Ramos (cell line): ENCODE results near the gene F12.
"Not testable (repeated sequence)": the region's sequence is repeated elsewhere in the genome, so short reads cannot be mapped to it uniquely, and the experiment has no call there.

ENCODE experiments used
- in situ Hi-C: fragments of 300-500 bp; cut with MboI; formaldehyde crosslinking; loops from one replicate; pipeline ENCODE4 v1.14.3; 2022; ENCODE audit warnings: low sequenced_read_pairs; ENCODE audit not compliant: unreplicated experiment

The F12 gene

DNA sequence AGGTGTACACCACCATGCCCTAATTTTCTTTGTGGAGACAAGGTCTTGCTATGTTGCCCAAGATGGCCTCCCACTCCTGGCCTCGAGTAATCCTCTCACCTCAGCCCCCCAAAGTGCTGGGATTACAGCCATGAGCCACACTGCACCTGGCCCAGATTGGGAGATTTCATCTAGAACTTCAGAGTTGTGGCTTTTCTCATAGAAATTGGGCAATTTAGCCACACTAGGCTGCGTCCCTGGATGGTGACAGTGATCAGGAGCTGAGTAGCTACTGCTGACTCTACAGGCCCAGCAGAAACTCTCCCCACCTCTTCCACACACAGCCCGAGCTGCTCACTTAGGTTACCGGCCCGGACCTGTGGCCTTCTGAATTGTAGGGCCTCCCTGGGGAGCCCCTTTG lies 16.6 kb downstream of the F12 start:
- in situ Hi-C loops, result loop anchor here (10.0 kb wide), 1 partner anchor 52 kb away; the partner anchor contains the start of gene PRR7

DNA sequence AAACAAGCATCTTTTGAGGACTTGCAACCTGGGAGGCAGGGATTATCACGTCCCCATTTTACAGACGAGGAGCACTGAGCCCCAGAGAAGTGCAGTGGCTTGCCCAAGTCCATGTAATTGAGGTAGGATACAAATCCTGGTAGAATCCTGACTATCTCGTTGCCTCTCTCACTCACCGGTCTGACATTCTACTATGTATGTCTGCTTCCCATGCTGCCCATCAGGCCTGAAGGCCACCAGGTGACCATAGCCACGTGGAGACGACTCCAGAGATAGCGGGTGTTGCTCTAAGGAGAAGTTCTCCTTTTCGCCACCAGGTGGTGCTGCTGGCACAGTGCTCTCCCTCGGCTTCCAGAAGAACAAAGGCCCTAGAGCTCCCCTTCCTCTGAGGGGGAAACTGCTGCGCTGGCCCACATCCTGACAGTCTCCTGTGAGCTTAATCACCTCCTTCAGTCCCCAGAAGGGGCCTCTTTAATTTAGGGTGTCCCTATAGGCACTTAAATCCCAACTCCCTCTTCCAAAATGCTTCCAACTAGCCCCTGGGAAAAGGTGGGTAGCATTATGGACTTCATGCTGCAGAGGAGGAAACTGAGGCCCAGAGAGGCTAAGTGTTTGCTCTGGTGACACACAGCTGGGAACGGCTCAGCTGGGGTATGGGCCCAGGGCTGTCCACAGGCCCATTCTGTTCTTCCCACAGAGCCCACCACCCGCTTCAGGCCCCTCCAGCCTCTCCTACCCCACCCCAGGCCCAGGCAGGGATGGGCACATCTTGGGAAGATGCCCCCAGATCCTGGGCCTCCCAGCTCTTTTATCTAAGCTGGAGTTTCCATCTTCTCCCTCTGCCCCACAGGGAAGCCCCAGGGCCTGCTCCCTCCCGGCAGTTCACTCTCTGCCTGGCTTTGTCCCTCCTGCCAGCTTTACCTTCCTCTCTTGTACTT lies 18.7 kb downstream of the F12 start:
- in situ Hi-C loops, result loop anchor here (10.0 kb wide), 1 partner anchor 54 kb away; the partner anchor contains the start of gene PRR7

DNA sequence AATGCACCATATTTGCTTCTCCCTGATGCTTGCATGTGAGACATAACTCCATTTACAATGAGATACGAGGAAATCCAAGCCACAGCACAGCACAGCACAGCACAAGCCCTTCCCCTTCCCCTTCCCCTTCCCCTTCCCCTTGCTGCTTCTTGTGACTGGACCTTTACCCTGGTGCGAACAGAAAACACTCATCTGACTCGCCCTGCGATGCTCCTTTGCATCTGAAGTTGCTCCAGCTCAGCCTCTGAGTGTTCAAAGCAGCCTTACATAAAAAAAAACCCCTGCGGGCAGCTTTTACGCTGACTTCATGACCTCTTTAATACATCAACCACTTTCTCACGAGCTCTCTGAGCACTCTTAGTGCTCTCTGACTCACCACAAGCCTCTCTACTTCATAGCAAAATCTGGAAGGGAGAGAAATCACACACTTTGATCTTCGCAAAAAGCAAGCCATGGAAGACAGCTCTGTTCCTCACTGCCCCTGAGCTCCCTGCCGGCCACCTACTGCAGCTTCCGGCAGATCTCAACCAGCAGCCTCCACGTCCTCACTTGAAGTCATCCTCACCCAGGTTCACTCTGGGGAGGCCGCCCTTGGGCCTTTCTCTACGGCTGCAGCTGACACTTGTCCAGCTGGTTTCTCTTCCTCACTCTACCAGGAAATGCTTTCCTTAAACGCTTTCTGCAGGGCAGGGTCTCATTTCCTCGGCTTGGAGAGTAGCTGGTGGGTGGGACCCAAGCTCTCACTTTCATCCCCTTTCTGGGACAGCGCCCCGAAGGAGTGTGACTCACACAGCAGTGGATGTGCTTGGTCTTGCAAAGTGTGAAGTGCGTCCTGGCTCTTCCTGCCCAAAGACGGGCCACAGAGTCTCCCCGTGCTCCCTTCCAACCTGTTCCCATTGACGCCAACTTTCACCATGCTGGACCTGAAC lies 19.9 kb downstream of the F12 start:
- in situ Hi-C loops, result loop anchor here (10.0 kb wide), 1 partner anchor 55 kb away; the partner anchor contains the start of gene PRR7

DNA sequence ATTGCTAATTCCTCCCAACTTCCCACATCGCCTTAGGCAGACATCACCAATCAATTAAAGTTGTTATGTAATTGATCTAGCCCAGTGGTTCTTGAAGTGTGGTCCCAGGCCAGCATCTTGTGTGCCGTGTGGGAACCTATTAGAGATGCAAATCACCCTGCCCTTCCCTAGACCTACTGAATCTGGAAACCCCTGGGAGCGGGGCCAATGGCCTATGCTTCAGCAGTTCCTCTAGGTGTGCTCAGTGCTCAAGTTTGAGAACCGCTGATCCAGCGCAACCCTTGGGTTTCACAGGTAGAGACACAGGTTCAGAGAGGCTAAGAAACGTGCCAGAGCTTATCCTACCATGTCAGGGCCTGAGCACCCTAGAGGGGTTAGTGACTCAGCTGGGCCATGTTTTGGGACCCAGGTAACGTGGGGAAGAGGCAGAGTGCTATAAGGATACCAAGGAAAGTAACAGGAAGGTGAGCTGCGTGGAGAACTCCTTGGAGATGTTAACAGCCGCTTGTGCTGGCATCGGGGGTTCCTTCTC lies 20.8 kb downstream of the F12 start:
- in situ Hi-C loops, result no loop called here

DNA sequence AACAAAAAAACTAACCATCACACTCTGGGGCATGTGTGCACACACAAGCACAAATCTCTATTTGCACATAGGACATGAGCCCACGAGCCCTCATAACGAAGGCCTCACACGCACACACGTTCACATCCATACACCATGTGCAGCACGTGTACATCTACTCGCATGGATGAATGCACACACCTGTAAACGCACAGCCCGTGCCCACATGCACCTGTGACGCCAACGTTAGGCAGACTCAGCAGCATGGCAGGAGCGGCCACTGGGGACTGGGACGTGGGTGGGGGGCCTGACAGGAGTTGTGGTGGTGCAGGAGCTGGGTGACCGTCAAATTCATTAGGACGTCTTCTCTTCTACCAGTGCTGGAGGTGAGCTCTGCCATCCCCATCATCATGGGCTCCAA lies 22.0 kb downstream of the F12 start:
- in situ Hi-C loops, result no loop called here

GRCh38 chr5:177386542-177386941 lies 22.8 kb downstream of the F12 start:
- in situ Hi-C loops, result no loop called here

DNA sequence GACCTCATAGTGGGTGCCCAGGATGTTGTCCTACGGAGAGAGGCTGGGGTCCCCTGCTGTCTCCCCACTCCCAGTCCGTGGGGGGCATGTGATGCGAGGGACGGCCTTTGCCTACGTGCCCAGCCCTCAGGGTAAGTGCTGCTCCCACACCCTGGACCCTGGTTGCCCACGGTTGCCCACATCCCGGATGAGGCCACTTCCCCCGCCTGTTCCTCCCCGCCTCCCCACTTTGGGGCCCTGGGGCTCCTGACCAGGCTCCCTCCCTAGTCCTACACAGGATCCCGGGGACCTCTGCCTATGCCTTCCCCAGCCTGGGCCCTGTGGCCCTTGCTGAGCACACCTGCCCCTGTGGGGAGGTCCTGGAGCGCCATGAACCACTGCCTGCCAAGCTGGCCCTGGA lies 23.6 kb downstream of the F12 start:
- in situ Hi-C loops, result no loop called here

DNA sequence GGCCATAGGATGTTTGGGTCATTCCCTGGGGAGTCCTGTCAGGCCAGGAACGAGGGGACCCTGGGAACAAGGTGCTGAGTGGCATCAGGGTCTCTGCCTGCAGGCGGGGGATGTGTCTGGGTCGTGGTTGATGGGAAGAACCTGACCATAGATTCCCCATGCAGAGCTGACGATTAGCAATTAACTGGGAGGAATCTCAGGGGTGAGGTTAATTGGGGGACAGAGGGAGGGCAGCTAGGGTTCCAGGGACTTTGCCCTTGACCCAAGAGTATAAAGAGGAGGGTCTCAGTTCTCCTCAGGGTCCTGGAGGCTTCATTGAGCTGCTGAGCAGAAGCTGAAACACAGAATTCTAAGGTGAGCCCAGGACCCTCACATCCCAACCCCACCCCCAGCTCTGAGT lies 25.2 kb downstream of the F12 start, which contains the start of gene SLC34A1:
SLC34A1 (plus strand) TSS at position 301 of the 400 bp plus-strand sequence. CDS start 1,308 bp downstream, outside the sequence.
- in situ Hi-C loops, result no loop called here

DNA sequence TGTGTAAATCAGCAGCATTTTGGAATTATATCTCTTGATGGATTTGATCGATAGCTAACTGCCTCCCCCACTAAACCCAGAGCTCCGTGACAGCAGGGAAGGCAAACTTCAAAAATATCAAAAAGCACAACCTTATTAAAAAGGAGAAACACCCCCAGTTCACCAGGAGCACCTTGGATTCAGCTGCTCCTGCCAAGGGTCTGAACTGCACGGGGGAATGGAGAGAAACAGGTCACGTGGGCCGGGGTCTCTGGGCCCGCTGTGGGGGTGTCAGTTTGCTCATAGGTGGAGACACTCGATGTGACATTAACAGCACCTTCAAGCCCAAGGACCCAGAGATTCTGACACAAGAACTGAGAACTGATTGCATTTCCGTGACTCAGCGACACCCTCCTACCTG lies 26.2 kb downstream of the F12 start:
- in situ Hi-C loops, result no loop called here

DNA sequence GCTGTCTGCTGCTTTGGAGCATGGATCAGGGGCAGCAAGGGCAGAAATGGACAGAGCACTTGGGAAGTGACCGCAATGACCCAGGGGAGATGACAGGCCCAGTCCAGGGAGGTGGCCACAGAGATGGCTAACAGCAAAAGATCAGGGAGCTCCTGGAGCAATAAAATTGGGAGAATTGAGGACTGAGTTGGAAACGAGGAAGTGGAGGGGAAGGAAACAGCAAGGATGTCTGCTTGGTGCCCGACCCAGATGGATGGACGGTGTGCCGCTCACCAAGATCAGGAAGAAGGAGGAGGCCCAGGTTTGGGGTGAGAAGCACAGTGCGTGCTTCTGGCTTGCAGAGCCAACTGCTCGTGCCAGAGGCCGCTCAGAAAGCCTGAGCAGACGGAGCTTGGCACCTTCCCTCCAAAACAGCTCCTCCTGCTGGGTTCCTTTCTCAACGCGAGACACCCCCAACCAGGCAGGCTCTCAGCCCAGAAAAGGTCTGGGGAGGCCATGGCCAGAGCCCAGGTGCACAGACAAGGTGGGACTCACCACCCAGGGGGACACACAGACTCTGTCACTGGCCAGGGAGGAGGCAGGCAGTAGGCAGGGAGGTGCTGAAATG lies 26.8 kb downstream of the F12 start:
- in situ Hi-C loops, result no loop called here

- in situ Hi-C loops, result no loop called here
Observed at GRCh38 chr5:177380805-177381126, 28.6 kb downstream of the F12 start.

- in situ Hi-C loops, result no loop called here
Observed at GRCh38 chr5:177378884-177379883, 30.2 kb downstream of the F12 start.

- in situ Hi-C loops, result no loop called here
Observed at GRCh38 chr5:177377851-177378776, 31.2 kb downstream of the F12 start.

DNA sequence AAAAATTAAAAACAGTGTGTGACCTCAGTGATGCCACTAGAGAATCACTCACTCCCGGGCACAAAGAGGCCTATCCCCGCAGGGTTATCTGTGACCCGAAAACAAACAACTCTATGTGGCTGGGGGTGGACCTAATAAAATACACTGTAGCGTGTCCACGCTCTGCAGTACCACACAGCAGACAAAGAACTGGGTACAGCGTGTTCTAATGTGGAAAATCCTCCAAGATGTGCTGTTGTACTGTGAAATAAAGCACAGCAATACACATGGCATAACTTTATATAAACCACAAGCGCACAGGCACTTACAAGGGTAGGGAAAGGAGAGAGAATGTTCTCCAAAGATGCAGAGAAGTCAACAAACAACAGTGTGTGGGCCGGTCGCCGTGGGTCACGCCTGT lies 33.3 kb downstream of the F12 start:
- in situ Hi-C loops, result no loop called here

- in situ Hi-C loops, result not testable (repeated sequence)
Observed at GRCh38 chr5:177375516-177375915, 33.8 kb downstream of the F12 start.

DNA sequence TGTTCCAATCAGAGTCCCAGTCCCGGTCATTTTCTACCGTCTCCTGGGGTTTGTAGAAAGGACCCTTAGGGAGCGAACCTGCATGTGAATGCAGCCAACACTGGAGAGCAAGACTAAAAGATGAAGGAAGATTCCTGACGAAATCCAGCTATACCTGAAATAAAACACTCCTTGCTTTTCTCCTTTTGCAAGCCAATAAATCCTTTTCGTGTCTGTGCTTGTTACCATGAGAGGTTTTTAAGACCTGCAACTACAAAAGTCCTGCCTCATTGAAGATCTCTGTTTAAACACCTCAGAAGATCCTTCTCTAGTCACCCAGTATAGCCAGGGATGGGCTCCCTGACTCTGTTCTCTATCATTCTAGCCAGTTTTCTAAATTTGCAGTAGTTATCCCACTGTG lies 35.2 kb downstream of the F12 start:
- in situ Hi-C loops, result no loop called here

GRCh38 chr5:177373806-177374205 lies 35.6 kb downstream of the F12 start:
- in situ Hi-C loops, result no loop called here

DNA sequence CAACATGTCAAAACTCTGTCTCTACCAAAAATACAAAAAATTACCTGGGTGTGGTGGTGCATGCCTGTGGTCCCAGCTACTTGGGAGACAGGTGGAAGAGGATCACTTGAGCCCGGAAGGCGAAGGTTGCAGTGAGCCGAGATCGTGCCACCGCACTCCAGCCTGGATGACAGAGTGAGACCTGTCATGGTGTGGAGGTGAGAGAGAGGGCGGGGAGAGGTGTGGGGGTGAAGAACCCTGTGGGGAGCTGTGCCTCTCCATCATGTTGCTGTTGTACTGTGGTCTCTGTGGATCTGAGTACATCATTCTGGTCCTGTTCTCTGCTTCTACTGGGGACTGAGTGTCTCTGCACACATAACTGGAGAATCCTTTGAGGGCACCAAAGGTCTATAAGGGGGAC lies 36.5 kb downstream of the F12 start:
- in situ Hi-C loops, result no loop called here
